ENCODE measurements around the gene RTBDN. TPM values are rescaled to one million over a fixed set of nuclear protein-coding genes. Genes with fewer than 3 reads are reported as not detected.

RTBDN gene
- total and polyA plus RNA-seq, 7 experiments from 2014 or later: not detected

DNA sequence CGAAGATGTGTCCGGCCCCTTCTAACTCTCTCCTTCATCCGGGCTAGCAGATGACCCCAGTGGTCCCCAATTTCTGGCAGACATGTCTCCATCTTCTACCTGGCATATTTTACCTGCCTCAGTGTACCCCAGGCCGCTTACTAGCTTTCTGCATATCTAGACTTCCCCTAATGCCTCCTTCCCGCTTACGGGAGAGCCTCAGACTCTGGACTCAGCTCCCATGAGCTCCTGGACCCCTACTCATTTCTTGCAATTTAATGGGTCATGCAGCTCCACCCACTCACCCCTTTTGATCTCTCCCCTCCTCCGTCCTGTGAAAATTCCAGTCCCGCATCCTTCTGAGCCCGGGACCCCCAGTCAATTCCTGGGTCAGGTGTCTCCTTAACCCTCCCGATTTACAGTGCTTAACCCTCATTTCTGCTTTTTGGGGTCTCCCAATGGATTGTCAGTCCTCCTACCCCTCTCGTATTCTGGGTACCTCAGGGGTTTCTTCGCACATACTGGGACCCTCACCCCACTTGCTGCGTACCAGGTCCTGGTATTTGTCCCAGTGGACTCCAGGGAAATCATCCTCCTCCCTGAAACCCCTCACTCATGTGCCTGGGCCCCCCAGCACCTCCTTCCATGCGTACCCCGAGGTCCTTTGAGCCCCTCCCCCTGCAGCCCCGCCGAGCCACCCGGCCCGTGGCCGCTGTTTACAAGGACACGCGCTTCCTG lies 43.6 kb downstream of the RTBDN start:
- CTCF ChIA-PET: interaction anchor here (1.3 to 3.7 kb wide), 3 partner anchors 8 to 26 kb away, joined by 3 to 71 read pairs (median 24); partner anchors contain the start of gene HOOK2
- ATAC-seq: no peak
- Histone ChIP-seq H3K4me3 (ENCODE audit: low read length) (peak overlapping the region; percentile 98), H3K4me1 (ENCODE audit: control insufficient read depth in 2 of 2, insufficient read depth in 2 of 2, low read length in 2 of 2) (peaks cover 35 to 38% of the 10 kb centered on the region in 2 donors), H3K36me3 (ENCODE audit: control insufficient read depth in 2 of 3, insufficient read depth in 3 of 3, low read length in 3 of 3) (peaks cover 0 to 20% (median 0%) of the 10 kb centered on the region in 3 experiments), H3K27me3 (ENCODE audit: control insufficient read depth in 2 of 2, insufficient read depth in 2 of 2, low read length in 2 of 2) (no peaks in the 10 kb centered on the region), H3K9me3 (ENCODE audit: control insufficient read depth in 2 of 3, low read length in 3 of 3) (no peaks in the 10 kb centered on the region), H3K27ac (ENCODE audit: low read depth, low read length) (peak overlapping the region; percentile 99)
- peaks cover 0 to 2% (median 0%) of the 10 kb centered on the region in 5 donors for H3K27me3 Mint-ChIP-seq
- POLR2A ChIA-PET: interaction anchor here (0.9 to 8.4 kb wide), 21 partner anchors 9 to 1733 kb away, joined by 3 to 621 read pairs (median 8); partner anchors contain the start of genes CALR, FBXW9, GCDH and GET3
- H3K36me3 Mint-ChIP-seq: peaks cover 0 to 6% (median 0%) of the 10 kb centered on the region in 5 donors
- H3K9me3 Mint-ChIP-seq: peaks cover 0 to 27% (median 0%) of the 10 kb centered on the region in 11 donors
- H3K27ac Mint-ChIP-seq: peak overlapping the region; percentile 97 to 100 (median 100)
- peak in 4 of 9 donors; percentile 32 to 48 (median 39) for DNase-seq
- H3K4me1 Mint-ChIP-seq: peaks cover 22 to 42% (median 34%) of the 10 kb centered on the region in 7 donors
- peak overlapping the region; percentile 89 to 98 (median 94) for H3K4me3 Mint-ChIP-seq
- intact Hi-C loops (cut with micrococcal nuclease): loop anchor here (1.0 to 5.0 kb wide), 11 partner anchors 8 to 1728 kb away; partner anchors contain the start of genes CALR (in 2 of the 2), DHPS (in 1 of the 2), DNAJB1 (in 1 of the 2) and IER2 (in 1 of the 2)

DNA sequence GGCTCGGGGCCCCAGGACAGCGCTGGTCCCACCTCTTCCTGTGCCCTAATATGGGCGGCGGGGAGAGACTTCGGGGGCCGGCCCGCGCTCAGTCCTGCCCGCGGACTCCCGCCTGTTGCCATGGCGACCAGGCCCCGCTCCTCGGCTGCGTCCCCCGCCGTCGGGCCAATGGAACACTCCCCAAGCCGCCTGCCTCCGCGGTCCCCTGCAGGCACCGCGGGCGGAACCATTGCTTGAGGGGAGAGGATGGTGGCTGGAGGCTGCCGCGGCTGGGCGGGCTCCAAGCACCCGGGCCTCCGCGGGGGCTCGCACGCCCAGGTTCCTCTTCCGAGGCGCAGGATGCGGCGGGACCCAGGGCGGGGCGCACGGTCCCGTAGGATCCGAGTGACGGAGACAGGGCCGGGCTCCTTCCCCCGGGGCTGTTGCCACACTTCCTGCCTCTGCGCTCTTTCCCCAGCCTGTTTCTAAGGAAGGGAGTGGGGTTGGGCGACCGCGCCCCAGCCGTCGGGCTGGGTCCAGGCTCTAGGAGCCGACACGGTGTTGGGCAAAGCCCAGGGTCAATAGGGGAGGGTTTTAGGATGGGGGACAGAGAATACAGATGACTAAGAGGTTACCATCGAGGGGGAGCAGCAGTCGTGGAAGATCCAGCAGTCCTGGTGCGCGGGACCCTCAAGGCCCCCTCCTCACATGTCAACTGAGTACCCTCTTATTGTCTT lies 44.3 kb downstream of the RTBDN start:
- peak overlapping the region; percentile 99 for H3K27ac ChIP-seq (ENCODE audit: low read depth, low read length)
- no peaks in the 10 kb centered on the region for H3K27me3 ChIP-seq (ENCODE audit: control insufficient read depth in 2 of 2, insufficient read depth in 2 of 2, low read length in 2 of 2)
- ATAC-seq: peak; percentile 48
- intact Hi-C loops (cut with micrococcal nuclease): loop anchor here (1.0 to 5.0 kb wide), 10 partner anchors 8 to 1698 kb away; partner anchors contain the start of genes CALR (in 2 of the 2), DHPS (in 1 of the 2), IER2 (in 1 of the 2) and STX10 (in 1 of the 2)
- CTCF ChIA-PET: interaction anchor here (0.8 to 3.7 kb wide), 4 partner anchors 7 to 13 kb away, joined by 3 to 71 read pairs (median 23); partner anchors contain the start of gene HOOK2
- peaks cover 19 to 37% (median 30%) of the 10 kb centered on the region in 7 donors for H3K4me1 Mint-ChIP-seq
- peak; percentile 80 to 97 (median 83) for DNase-seq
- peaks cover 0 to 2% (median 0%) of the 10 kb centered on the region in 5 donors for H3K27me3 Mint-ChIP-seq
- H3K36me3 Mint-ChIP-seq: peaks cover 0 to 6% (median 0%) of the 10 kb centered on the region in 5 donors
- peak overlapping the region; percentile 98 for H3K4me3 ChIP-seq (ENCODE audit: low read length)
- H3K4me1 ChIP-seq (ENCODE audit: control insufficient read depth in 2 of 2, insufficient read depth in 2 of 2, low read length in 2 of 2): peaks cover 42% of the 10 kb centered on the region in 2 donors
- H3K27ac Mint-ChIP-seq: peak overlapping the region; percentile 97 to 100 (median 100)
- peak overlapping the region; percentile 89 to 98 (median 94) for H3K4me3 Mint-ChIP-seq
- POLR2A ChIA-PET: interaction anchor here (0.6 to 8.4 kb wide), 12 partner anchors 10 to 1734 kb away, joined by 3 to 621 read pairs (median 12); partner anchors contain the start of genes CALR, GCDH, GET3 and HOOK2
- H3K36me3 ChIP-seq (ENCODE audit: control insufficient read depth in 2 of 3, insufficient read depth in 3 of 3, low read length in 3 of 3): peaks cover 0 to 20% (median 0%) of the 10 kb centered on the region in 3 experiments
- H3K9me3 ChIP-seq (ENCODE audit: control insufficient read depth in 2 of 3, low read length in 3 of 3): no peaks in the 10 kb centered on the region
- peaks cover 0 to 27% (median 0%) of the 10 kb centered on the region in 11 donors for H3K9me3 Mint-ChIP-seq

DNA sequence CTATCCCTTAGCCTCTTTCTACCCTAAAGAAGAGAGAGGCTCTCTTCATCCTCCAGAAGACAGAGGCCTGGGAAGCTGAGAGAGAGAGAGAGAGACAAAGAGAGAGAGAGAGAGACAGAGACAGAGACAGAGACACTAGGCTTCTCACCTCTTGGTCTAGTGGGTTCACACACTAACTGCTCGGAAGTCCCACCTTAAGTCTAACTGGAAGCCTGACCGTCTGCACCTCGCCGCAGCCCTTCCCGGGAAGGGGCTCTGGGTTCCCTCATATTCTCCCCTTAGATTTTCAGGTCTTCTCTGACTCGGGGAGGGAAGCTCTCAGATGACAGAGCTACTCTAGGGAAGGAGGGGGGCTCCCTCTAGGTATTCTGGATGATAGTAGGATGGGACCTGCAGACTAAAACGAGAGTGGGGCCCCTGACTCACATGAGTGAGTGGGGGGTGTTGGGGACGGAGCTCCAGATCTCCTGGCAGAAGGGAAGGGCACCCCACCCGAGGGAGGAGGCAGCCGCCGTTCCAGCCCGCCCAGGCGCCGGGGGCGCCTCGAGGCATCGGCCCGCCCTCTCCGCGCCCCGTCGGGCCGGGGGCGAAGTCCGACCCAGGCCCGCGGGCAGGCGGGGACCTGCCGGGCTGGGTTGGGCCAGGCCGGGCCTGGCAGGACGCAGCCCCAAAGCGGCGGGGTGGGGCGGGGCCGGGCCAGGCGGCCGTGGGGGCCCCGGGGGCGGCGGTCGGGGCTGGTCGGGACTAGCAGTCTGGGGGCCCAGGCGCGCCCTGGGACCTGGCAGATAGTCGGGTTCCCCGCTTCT lies 45.1 kb downstream of the RTBDN start:
- ATAC-seq (no peak), DNase-seq (peak in 2 of 9 donors; percentile 33 to 44)
- Histone ChIP-seq H3K4me3 (ENCODE audit: low read length) (no peak overlapping the region), H3K27me3 (ENCODE audit: control insufficient read depth in 2 of 2, insufficient read depth in 2 of 2, low read length in 2 of 2) (no peaks in the 10 kb centered on the region), H3K4me1 (ENCODE audit: control insufficient read depth in 2 of 2, insufficient read depth in 2 of 2, low read length in 2 of 2) (peaks cover 41 to 43% of the 10 kb centered on the region in 2 donors), H3K9me3 (ENCODE audit: control insufficient read depth in 2 of 3, low read length in 3 of 3) (no peaks in the 10 kb centered on the region), H3K36me3 (ENCODE audit: control insufficient read depth in 2 of 3, insufficient read depth in 3 of 3, low read length in 3 of 3) (peaks cover 0 to 20% (median 0%) of the 10 kb centered on the region in 3 experiments), H3K27ac (ENCODE audit: low read depth, low read length) (peak overlapping the region; percentile 99)
- peaks cover 0 to 2% (median 0%) of the 10 kb centered on the region in 5 donors for H3K27me3 Mint-ChIP-seq
- peak overlapping the region; percentile 93 to 100 (median 99) for H3K27ac Mint-ChIP-seq
- POLR2A ChIA-PET: interaction anchor here (0.6 to 2.4 kb wide), 4 partner anchors 9 to 54 kb away, joined by 3 to 23 read pairs (median 6); partner anchors contain the start of genes PRDX2 and THSD8
- H3K36me3 Mint-ChIP-seq: peaks cover 0 to 6% (median 0%) of the 10 kb centered on the region in 5 donors
- peaks cover 17 to 30% (median 22%) of the 10 kb centered on the region in 7 donors for H3K4me1 Mint-ChIP-seq
- intact Hi-C loops (cut with micrococcal nuclease): no loop called here
- CTCF ChIA-PET: interaction anchor here (0.8 to 3.0 kb wide), 2 partner anchors 9 to 12 kb away, joined by 3 to 22 read pairs; no protein-coding TSS in a partner anchor
- peaks cover 0 to 27% (median 0%) of the 10 kb centered on the region in 11 donors for H3K9me3 Mint-ChIP-seq
- peak overlapping the region; percentile 61 to 95 (median 84) for H3K4me3 Mint-ChIP-seq

DNA sequence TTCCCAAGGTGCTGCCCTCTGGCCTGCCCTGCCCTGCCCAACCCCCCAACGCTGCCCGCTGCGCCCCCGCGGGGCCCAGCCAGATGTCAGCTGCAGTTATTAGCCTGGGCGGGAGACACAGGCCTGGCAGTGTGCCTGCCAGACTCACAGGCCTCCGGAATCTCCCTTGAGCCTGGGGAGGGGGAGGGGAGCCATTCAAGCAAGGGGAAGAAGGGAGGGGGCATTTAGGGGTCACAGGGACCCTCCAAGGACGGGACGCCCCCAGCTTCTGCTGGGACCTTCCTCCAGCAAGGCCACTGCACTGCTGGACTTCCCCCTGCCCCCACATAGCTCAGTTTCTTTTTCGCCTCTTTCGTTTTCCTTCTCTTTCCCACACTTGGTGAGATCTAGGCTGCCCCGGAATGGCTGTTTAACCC lies 45.7 kb downstream of the RTBDN start:
- ChIA-PET CTCF (interaction anchor here (3.0 kb wide), 1 partner anchor 11 kb away, joined by 22 read pairs; no protein-coding TSS in a partner anchor), POLR2A (interaction anchor here (1.2 to 2.4 kb wide), 2 partner anchors 11 to 14 kb away, joined by 3 to 23 read pairs; partner anchors contain the start of genes PRDX2 and THSD8)
- Mint-ChIP-seq H3K9me3 (peaks cover 0 to 24% (median 0%) of the 10 kb centered on the region in 11 donors), H3K36me3 (peaks cover 0 to 6% (median 0%) of the 10 kb centered on the region in 5 donors), H3K4me1 (peaks cover 13 to 27% (median 19%) of the 10 kb centered on the region in 7 donors), H3K27me3 (peaks cover 0 to 2% (median 0%) of the 10 kb centered on the region in 5 donors), H3K27ac (peak overlapping the region; percentile 93 to 100 (median 96)), H3K4me3 (peak overlapping the region; percentile 61 to 91 (median 80))
- intact Hi-C loops (cut with micrococcal nuclease): no loop called here
- Histone ChIP-seq H3K9me3 (ENCODE audit: control insufficient read depth in 2 of 3, low read length in 3 of 3) (no peaks in the 10 kb centered on the region), H3K27ac (ENCODE audit: low read depth, low read length) (peak overlapping the region; percentile 99), H3K36me3 (ENCODE audit: control insufficient read depth in 2 of 3, insufficient read depth in 3 of 3, low read length in 3 of 3) (peaks cover 0 to 20% (median 0%) of the 10 kb centered on the region in 3 experiments), H3K27me3 (ENCODE audit: control insufficient read depth in 2 of 2, insufficient read depth in 2 of 2, low read length in 2 of 2) (no peaks in the 10 kb centered on the region), H3K4me3 (ENCODE audit: low read length) (no peak overlapping the region), H3K4me1 (ENCODE audit: control insufficient read depth in 2 of 2, insufficient read depth in 2 of 2, low read length in 2 of 2) (peaks cover 38 to 44% of the 10 kb centered on the region in 2 donors)
- ATAC-seq (no peak), DNase-seq (peak in 2 of 9 donors; percentile 47 to 63)

DNA sequence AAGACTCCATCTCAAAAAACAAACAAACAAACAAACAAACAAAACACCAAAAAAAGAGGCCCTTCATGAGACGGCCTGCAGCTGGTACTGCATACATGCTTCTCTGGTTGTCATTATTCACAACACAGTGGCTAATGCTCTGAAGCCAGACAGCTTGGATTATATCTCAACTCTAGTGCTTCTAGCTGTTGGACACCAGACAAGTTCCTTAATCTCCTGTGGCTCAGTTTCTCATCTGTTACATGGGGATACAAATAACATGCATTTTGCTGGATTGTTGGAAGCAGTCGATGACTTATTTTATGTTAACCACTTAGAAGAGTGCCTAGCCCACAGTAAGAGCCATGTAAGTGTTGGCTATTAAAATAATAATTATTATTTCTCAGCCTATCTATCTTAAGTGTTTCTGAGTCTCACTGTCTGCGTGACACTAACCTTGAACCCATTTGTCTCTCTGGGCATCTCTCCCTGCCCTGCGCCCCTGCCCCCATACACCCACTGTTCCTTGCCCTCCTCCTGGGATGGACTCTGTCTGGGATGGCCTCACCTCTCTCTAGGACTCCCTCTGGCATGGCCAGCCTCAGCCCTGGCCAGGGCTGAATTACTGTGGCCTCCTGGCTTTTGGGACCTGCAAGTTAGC lies 46.2 kb downstream of the RTBDN start:
- Histone ChIP-seq H3K4me1 (ENCODE audit: control insufficient read depth in 2 of 2, insufficient read depth in 2 of 2, low read length in 2 of 2) (peaks cover 42 to 49% of the 10 kb centered on the region in 2 donors), H3K27me3 (ENCODE audit: control insufficient read depth in 2 of 2, insufficient read depth in 2 of 2, low read length in 2 of 2) (no peaks in the 10 kb centered on the region), H3K4me3 (ENCODE audit: low read length) (no peak overlapping the region), H3K36me3 (ENCODE audit: control insufficient read depth in 2 of 3, insufficient read depth in 3 of 3, low read length in 3 of 3) (peaks cover 0 to 18% (median 0%) of the 10 kb centered on the region in 3 experiments), H3K27ac (ENCODE audit: low read depth, low read length) (peak overlapping the region; percentile 99), H3K9me3 (ENCODE audit: control insufficient read depth in 2 of 3, low read length in 3 of 3) (no peaks in the 10 kb centered on the region)
- Mint-ChIP-seq H3K9me3 (peaks cover 0 to 22% (median 0%) of the 10 kb centered on the region in 11 donors), H3K4me3 (peak overlapping the region in 9 of 10 donors; percentile 9 to 91 (median 48)), H3K27me3 (peaks cover 0 to under 1% (median 0%) of the 10 kb centered on the region in 5 donors), H3K4me1 (peaks cover 13 to 30% (median 24%) of the 10 kb centered on the region in 7 donors), H3K27ac (peak overlapping the region; percentile 78 to 100 (median 96)), H3K36me3 (peaks cover 0 to 4% (median 0%) of the 10 kb centered on the region in 5 donors)
- ATAC-seq: no peak
- intact Hi-C loops (cut with micrococcal nuclease): no loop called here
- no peak for DNase-seq
- ChIA-PET CTCF (interaction anchor here (3.0 kb wide), 1 partner anchor 11 kb away, joined by 22 read pairs; no protein-coding TSS in a partner anchor), POLR2A (interaction anchor here (2.4 kb wide), 1 partner anchor 10 kb away, joined by 23 read pairs; no protein-coding TSS in a partner anchor)

All from naive thymus-derived CD4-positive, alpha-beta T cell (primary cell).